ENCODE measurements around the gene MAL.

Gene MAL

GRCh38 chr2:95016616-95017015, 8.9 kb upstream of the MAL start:
- no peak for DNase-seq (ENCODE audit: low spot score)

- DNase-seq (ENCODE audit: low spot score): no peak
Measured at GRCh38 chr2:95017071-95017501, 8.4 kb upstream of the MAL start.

- DNase-seq (ENCODE audit: low spot score): no peak
Measured at GRCh38 chr2:95017836-95018235, 7.7 kb upstream of the MAL start.

GRCh38 chr2:95018301-95018700, 7.2 kb upstream of the MAL start:
- no peak for DNase-seq (ENCODE audit: low spot score)

- no peak for DNase-seq (ENCODE audit: low spot score)
Measured at GRCh38 chr2:95018861-95019550, 6.5 kb upstream of the MAL start.

GRCh38 chr2:95019572-95019971, 5.9 kb upstream of the MAL start:
- DNase-seq (ENCODE audit: low spot score): no peak

- no peak for DNase-seq (ENCODE audit: low spot score)
Measured at GRCh38 chr2:95020275-95021022, 5.1 kb upstream of the MAL start.

GRCh38 chr2:95021023-95021416, 4.5 kb upstream of the MAL start:
- no peak for DNase-seq (ENCODE audit: low spot score)

GRCh38 chr2:95021847-95022246, 3.7 kb upstream of the MAL start:
- DNase-seq (ENCODE audit: low spot score): peak; percentile 90

GRCh38 chr2:95022309-95023221, 2.9 kb upstream of the MAL start:
- DNase-seq (ENCODE audit: low spot score): peak; percentile 92

GRCh38 chr2:95023222-95023597, 2.3 kb upstream of the MAL start:
- DNase-seq (ENCODE audit: low spot score): no peak

- peak; percentile 78 for DNase-seq (ENCODE audit: low spot score)
Measured at GRCh38 chr2:95024371-95024770, 1.1 kb upstream of the MAL start.

- DNase-seq (ENCODE audit: low spot score): no peak
Measured at GRCh38 chr2:95024960-95025405, 525 bp upstream of the MAL start.

- DNase-seq (ENCODE audit: low spot score): no peak
Measured at GRCh38 chr2:95026471-95027368, 1.2 kb downstream of the MAL start.

GRCh38 chr2:95027369-95027720, 1.8 kb downstream of the MAL start:
- no peak for DNase-seq (ENCODE audit: low spot score)

GRCh38 chr2:95029898-95030341, 4.4 kb downstream of the MAL start:
- DNase-seq (ENCODE audit: low spot score): peak; percentile 57

- DNase-seq (ENCODE audit: low spot score): no peak
Measured at GRCh38 chr2:95030496-95030895, 5.0 kb downstream of the MAL start.

- DNase-seq (ENCODE audit: low spot score): no peak
Measured at GRCh38 chr2:95031076-95031725, 5.7 kb downstream of the MAL start.

- DNase-seq (ENCODE audit: low spot score): no peak
Measured at GRCh38 chr2:95031726-95032116, 6.2 kb downstream of the MAL start.

- no peak for DNase-seq (ENCODE audit: low spot score)
Measured at GRCh38 chr2:95032341-95032740, 6.8 kb downstream of the MAL start.
